Hematopoietic multipotent progenitor cell treated with erythropoietin and hydrocortisone succinate and interleukin-3 and kit ligand, for 8 days (in vitro differentiated cells): ENCODE measurements around the gene PPP2R2B.
"Not testable (repeated sequence)": the region's sequence is repeated elsewhere in the genome, so short reads cannot be mapped to it uniquely, and the experiment has no call there.

ENCODE experiments used
- DNase-seq: peaks from one replicate; pipeline ENCODE4 v3.0.0-alpha.2; 2015

Gene PPP2R2B

DNA sequence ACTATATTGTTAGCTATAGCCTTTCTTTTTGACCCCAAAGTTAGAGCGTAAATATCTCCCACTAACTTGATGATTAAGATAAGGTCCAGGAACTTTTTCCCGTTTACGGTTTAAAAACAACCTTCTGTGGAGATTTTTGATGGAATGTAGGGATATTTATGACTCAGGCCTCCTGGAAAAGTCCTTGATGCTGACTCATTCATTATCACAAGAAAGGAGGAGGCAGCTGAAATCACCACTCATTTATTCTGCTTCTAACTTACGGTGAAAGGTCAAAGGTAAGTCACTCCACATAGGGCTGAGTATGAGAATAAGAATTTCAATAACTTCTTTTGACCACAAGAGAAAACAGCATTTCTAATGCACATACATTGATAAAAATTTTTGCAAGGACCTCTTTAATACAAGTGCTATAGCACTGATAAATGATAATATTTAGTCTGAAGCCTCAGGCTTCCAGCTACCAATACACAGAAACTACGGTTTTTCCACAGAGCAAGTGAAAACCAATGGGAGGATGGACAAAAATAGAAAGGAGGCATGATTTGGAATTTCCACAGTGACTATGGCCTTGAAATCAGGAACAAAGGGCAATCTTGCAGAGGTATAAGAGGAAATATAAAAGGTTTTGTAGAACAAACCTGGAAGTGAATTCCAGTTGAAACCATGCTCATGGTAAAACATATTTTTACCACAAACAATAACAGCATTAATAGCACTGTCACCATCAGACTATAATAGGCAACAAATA, 146.5 kb downstream of the PPP2R2B start:
- no peak for DNase-seq

DNA sequence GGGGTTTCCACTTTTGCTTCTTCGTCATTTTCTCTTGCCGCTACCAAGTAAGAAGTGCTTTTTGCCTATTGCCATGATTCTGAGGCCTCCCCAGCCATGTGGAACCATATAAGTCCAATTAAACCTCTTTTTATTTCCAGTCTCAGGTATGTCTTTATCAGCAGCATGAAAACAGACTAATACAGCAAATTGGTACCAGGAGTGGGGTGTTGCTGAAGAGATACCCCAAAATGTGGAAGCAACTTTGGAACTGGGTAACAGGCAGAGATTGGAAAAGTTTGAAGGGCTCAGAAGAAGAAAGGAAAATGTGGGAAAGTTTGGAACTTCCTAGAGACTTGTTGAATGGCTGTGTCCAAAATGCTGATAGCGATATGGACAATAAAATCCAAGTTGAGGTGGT, 149.8 kb downstream of the PPP2R2B start:
- not testable (repeated sequence) for DNase-seq

DNA sequence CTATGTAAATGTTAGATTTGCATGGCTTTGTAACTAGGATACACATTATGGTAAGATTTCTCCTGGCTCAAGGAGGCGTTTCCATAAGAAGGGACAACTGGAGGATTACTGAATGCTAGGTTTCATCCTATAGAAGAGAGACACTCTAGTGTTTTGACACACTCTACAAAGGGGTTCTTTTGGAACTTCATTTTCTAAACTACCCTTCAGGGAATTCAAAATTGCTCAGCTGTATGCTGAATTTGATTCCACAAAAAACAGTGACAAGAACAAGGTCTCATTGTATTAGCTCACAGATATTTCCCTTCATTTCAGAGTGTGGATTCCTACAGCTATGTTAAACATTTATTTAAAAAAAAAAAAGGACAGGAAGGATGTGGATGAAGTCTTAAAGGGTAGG, 151.7 kb downstream of the PPP2R2B start:
- no peak for DNase-seq

DNA sequence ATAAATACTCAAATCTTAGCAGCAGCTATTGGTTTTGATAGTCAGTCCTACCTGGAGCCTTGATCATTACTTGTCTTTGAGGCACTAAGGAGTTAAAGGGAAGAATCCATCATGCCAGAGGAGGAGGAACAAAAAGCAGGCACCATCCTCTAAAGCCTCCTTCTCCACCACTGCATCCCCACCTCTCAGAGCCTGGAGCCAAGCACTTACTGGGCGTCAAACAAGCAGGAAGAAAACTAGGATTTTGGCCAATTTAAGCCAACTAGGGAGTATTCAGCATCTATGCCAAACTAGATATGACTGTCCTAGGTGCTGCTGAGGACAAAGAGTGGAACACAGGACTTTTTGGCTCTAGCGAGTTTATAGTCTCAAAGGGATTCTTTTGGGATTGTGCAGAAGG, 152.5 kb downstream of the PPP2R2B start:
- DNase-seq = no peak

DNA sequence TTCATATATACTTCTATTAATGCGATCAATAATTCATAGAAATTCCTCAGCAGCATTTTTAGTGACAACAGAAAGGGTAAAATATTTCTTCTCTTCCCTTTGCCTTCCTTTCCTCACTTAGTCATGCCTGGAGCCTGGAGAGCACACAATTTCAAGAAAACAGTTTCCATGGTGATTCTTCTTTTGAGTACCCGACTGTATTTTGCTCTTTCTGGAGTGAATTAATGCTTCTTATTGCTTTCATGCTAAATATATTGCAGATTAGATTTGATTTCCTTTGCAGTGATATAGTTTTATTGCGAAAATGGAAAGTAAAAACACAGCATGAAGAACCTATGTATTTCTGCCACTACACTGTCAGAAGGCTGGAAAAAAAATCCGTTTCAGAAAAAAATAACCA, 153.5 kb downstream of the PPP2R2B start:
- no peak for DNase-seq

DNA sequence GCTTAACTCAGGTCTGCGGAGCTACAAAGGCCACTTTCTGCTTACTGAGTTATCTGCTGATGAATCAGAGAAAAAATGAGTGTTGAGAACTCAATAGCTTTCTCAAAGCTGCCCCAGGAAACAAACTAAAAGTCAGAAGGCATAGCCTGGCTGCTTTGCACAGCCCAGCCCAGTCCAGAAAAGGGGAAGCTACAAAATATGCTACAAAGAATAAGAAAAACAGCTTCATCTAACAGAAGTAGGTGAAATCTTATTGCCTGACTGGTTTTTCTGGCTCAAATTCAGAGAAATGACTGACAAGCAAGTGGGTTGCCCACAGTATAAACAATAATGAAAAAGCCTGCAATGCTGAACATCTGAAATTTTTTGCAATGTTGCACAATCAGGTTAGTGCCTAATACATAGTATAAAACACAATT, 156.2 kb downstream of the PPP2R2B start:
- DNase-seq = no peak

DNA sequence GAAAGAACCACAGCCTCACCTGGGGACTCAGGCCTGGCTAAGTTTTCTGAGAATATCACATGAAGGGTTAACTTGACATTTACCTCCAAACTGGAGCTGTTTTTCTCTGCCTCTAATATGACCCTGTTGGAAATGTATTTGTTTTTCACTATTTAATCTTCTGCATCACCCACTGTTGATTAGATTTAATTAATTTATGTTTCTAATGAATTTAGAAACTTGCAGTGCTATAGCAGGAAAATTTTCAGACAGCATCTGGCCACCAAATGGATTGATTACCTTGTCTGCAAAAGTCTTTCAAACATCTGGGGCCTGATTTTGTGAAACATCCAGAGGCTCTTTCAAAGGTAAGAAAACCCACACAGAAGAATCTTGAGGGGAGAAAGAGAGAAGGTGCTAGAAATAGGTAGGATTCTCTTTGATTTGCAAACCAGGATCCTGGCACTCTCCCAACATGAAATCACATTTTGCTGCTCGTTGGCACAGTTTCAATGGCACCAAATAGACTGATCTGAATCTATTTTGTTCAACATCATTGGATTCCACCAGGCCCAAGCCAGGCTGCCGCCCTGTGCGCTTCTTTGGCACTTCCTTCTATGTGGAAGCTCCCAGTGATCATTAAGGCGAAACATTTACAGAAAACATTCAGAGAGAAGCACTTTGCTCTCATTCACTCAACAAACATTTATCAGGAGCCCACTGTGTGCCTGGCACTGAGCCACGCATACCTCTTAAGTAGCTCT, 157.3 kb downstream of the PPP2R2B start:
- DNase-seq = no peak

DNA sequence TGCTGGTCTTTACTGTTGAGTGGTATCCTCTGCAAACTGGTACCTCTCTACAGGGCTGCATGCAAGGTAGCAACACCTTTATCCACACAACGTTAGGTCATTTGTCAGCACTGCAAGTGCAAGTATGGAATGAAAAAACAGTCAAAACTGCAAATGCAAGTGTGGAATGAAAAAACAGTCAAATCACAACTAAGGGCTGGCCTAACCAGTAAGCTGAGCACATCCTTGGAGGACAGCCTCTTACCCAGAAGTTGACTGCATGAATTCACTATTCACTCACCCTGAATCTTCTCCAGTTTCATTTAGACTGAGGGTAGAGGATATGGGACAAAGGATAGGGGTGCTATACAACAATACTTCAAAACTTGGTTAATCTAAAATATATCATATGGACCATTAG, 158.4 kb downstream of the PPP2R2B start:
- DNase-seq = no peak

DNA sequence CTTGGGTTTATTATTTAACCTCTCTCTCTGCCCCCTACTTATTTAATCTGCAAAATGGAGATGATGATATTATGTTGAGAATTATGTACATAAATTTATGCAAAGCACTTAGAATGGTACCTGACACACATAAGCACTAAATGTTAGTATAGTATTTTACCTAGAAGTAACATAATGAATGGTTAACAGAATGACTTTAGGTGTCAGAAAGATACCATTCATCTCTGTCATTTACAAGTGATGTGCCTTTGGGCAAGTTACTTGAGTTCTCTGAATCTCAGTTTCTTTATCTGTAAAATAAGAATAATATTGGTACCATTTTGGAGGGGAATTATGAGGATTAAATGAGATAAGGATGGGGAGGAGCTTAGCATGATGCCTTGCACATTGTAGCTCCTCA, 159.4 kb downstream of the PPP2R2B start:
- DNase-seq = no peak

DNA sequence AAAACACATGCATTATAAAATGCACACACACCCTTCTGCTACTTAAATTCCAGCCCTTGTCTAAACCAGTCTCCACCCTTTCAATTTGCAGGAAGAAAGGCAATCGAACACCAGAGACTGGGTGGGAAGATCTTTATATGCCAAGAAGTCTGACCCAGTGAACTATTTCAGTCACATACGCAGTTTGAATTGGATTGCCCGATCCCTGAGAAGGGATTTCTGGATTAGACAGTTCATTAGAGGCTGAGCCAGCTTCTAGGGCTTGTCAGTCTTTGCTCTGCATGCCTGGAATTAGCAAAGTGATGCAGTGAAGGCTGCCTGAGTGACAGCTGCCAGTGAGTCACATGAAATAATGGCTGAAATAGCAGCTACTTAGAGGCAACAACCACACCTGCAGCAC, 159.9 kb downstream of the PPP2R2B start:
- DNase-seq = no peak

DNA sequence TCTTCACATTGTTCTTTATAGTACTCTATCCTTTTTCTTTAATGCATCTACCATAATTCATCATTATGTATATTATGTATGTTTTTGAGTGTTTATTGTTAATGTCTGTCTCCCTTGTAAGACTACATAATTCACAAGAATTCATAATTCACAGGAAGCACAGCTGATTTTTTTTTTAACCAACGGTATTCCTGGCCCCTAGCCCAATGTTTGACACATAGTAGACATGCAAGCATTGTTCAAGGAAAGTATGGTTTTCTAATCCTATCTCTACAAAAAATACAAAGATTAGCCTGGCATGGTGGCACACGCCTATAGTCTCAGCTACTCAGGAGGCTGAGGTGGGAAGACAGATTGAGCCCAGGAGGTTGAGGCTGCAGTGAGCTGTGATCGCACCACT, 160.6 kb downstream of the PPP2R2B start:
- DNase-seq = no peak

DNA sequence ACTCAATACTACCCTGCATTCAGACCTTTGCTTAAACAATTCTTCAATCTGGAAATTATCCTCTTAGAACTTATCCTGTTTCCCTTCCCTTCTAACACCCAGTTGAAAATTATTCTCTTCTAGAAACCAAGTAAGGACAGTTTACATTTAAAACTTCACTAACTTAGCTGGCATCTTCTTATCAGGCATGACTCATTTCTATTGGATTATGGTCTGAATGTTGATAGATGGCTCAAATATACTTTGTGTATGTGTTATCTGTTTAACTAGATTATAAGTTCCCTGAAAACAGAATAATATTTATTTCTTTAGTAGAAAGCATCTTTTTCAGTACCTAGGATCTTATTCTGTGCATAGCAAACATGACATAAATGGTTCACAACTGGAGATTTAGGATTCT, 161.9 kb downstream of the PPP2R2B start:
- DNase-seq = no peak

DNA sequence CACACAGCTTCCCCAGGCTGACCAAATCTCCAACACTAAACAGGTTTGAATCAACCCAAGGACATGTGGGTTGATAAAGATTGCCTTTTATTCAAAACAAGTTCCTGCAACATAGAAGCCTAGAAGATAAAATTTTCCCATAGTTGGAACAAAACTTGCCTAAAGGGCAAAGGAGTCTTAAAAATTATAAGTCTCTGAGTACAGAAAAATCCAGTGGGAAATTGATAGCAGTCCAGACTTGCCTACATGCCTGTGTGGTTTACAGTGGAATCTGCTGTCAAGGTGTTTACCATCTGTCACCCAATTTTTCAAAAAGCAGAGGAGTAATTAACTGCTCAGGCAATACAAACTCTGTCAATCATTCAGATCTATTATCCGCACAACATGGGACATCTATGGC, 168.2 kb downstream of the PPP2R2B start:
- no peak for DNase-seq

DNA sequence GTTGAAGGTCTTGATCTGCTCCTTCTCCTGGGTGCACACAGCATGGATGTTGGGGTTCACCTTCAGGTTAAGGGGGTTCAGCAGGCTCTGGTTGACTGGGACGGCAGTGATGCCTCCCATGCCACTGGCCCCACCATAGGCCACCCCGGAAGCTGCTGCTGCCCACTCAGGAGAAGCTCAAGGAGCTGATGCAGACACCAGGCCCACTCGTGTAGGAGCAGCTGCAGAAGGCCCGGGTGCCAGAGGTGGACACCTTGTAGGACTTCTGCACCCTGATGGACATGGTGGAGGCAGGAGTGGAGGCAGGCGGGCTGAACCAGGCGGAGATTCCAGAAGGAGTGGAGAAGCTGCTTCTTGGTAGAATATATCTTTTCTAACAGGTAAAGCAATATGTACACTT, 171.2 kb downstream of the PPP2R2B start:
- no peak for DNase-seq

DNA sequence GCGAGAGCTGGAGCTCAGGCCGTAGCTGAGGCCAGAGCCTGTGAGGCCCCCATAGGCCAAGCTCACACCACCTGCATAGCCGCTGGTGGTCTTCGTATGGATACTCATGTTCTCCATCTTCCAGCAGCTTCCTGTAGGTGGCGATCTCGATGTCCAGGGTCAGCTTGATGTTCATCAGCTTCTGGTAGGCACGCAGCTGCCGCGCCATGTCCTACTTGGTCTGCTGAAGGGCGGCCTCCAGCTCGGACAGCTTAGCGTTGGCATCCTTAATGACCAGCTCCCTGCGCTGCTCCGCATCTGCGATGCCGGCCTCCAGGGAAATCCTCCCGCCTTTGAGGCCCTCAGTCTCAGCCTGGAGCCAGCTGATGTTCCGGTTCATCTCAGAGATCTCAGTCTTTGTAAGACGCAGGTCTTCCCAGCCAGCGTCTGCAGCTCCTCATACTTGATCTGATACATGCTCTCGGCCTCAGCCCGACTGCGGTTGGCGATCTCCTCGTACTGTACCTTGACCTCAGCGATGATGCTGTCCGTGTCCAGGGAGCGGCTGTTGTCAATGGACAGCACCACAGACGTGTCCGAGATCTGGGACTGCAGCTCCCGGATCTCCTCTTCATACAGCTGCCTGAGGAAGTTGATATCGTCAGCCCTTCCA, 172.1 kb downstream of the PPP2R2B start:
- no peak for DNase-seq

DNA sequence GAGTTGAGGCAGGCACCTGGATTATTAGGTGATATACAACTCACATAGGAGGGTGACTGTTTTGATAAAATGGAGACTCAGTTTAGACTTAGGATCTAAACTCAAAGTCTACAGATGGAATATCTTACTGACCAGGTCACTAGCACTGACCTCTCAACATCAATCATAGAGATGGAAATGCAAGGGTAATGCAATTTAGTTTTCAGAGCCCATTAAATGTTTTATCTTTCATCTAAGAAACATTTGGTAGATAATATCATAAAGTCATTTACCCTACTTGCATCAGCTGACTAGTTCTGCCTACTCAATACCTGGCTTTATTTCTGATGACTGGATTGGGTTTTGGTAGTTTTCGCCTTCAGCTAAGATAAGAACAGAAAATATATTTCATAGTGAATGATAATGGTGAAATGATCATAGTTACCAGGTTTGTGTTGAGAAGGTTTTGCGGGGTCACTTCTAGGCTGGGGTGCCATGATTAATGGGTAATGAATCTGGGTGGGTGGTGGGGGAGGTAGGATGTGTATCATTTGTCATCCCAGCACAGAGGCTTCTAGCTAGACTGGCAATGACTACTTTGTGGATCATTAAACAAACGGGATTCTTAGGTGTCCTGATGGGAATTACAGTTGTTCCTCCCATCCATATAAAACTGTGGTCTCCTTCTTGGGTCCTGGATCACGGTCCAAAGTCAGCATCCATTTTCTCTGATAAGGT, 173.4 kb downstream of the PPP2R2B start:
- DNase-seq = no peak

DNA sequence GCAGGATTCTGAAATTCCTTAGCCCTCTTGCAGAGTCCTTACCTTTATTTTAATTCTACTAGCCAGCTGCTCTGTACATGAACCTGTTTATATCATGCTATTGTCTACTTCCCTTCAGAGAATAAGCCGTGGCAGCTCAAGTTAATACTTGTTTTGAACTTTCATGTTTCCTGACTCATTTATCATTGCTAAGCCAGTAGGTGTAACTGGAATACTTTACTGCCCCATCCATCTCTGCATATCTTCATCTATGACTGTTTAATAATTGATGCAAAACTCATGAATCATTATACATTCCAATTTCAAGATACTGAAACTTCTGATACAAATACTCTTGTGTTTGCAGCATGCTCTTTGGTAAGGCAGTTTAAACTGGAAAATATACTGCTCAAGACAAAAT, 174.7 kb downstream of the PPP2R2B start:
- no peak for DNase-seq

DNA sequence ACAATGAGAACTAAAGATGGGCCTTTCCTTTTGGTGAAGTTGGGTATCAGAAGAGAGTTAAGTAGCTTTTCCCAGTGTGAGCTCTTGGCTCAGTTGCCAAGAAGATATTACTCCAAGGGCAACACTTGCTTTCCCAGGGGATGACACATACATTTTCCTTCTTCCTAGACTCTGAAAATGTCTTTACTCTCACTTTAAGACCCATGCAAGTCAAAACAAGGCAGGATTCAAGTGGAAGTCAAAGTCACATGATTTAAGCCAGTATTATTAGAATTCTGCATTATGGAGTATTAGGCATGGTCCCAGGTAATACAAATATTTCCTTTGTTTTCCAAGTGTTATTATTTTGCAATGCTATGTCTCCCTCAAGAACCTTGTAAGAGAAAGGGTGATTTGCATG, 175.1 kb downstream of the PPP2R2B start:
- no peak for DNase-seq

DNA sequence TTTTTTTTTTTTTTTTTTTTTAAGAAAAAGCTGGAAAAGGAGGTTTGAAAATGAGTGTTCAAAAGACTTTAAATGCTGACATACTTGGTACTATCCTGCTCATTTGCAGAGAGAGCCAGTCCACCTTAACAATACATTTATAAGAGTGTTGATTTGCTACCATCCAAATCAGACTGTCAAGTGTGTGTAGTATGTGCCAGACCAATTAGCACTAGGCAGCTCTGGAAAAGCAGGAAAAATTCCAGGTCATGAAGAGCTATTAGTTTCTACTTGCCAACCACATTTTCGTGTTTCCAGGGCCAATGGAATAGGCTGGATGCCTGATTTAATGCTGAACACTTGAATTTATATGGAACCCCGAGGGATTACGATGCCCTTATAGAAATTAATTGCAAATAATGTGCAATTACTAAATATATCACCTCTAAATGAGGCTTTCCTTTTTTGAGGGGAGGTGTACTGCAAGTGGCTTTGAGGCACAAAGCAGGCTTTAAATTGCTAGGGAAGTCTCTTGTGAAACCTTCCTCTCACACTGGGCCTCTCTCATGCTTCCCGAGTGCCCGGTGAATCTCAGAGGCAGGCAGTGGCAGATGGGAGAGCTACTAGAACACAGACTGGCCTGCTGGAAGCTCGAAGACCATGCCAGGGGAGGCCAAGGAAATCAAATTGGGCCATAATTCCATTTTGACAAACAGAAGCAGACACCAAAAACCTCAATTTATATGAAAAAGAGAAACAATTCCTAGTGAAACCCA, 178.7 kb downstream of the PPP2R2B start:
- no peak for DNase-seq

DNA sequence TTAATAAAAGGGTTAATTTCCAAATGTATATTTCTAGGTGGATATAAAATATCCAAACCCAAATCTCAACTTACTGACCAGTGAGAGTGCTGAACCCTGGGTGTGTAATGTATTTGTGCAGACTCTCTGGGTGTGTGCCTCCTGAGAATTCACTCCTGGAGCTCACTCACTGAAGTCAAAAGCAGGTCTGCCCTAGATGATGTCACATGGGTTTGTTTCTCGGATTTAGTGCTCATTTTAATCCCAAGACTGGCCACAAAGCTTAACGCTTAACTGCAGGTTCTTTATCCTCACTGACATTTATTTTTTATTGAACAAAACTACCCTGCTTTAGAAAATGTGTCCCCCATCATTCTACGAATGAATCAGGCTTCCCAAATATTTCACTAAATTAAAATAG, 179.4 kb downstream of the PPP2R2B start:
- DNase-seq = no peak

DNA sequence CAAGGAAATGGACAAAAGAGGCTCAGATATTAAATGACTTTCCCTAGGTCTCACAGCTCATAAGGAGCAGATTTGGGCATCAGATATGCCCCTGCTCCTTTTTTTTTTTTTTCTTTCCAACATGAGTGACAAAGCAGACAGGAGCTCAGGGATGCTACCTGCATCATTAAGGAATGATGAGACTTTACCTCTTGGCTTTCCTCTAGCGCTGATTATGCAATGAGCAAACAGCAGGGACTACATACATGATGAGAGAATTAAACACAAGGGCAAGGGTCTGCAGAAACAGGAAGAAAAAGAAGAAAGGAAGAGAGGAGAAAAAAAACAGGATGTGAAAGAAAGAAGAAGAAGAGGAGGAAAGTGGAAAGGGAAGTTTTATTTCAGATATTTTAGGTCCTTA, 179.9 kb downstream of the PPP2R2B start:
- DNase-seq = no peak

DNA sequence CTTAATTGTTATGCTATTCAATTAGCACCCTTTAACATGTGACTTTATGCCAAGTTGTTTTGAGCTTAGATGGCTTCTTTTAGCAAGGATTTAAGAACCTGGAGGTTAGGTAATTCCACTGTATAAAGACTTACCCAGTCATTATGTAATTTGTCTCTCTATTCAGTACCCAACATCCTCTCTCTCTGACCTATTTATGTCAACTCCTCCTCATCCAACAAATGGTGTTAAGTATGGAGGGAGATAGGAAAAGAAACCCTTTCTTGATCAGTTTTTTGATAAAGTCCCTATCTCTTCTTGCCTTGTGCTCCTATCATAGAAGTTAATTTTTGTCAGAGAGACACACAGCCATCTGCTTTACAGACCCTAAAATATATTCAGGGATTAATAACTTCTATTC, 181.3 kb downstream of the PPP2R2B start:
- DNase-seq = no peak

DNA sequence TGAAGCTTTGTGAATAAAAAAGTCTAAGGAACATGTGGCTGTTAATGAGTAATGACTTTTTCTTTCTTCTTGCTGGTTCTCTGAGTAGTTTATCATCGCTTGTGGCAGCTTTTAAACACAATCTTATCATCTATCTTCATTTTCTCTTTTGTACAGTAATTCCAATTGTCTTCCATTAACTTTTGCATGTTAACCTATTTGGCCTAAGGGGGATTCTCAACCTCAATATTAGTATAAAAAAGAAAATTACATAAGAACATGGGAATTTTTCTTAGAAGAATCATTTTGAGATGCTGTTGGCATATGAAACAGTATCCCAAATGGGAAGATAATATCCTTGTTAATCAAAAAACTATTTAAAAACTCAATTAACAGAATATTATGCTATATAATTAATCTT, 182.9 kb downstream of the PPP2R2B start:
- no peak for DNase-seq
